Activated T-cell treated with anti-CD3 and anti-CD28 coated beads for 4 hours (primary cell): ENCODE results near the gene MON1B.
"Not testable (repeated sequence)": the region's sequence is repeated elsewhere in the genome, so short reads cannot be mapped to it uniquely, and the experiment has no call there.

Experiments used
- DNase-seq: peaks from one replicate; pipeline ENCODE4 v3.0.0-alpha.2; 2020

MON1B gene

GRCh38 chr16:77190478-77191258 lies at the start of gene MON1B:
MON1B (plus strand) TSS chr16:77191190; CDS start chr16:77191486, 296 bp downstream.
- peak; percentile 88 for DNase-seq

GRCh38 chr16:77143364-77143763 lies 47.6 kb upstream of the MON1B start:
- DNase-seq: no peak

DNA sequence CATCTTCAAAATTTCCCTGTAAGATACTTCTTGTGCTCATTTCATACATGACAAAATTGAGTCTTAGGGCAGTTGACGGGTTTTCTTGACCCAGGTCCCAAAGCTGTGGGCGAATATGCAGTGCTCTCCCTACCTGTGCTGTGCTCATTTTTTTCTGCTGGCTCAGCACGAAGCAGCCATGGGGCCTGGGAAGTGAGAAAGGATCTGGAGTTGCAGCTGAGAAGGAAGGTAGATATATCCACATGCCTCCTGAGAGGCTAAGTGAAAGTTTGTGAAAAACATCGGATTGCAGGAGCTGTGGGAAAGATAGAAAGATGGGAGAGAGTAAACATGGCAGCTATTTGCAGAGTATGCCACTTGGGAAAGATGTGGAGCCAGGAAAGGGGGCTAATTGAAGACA lies 42.9 kb upstream of the MON1B start:
- no peak for DNase-seq

DNA sequence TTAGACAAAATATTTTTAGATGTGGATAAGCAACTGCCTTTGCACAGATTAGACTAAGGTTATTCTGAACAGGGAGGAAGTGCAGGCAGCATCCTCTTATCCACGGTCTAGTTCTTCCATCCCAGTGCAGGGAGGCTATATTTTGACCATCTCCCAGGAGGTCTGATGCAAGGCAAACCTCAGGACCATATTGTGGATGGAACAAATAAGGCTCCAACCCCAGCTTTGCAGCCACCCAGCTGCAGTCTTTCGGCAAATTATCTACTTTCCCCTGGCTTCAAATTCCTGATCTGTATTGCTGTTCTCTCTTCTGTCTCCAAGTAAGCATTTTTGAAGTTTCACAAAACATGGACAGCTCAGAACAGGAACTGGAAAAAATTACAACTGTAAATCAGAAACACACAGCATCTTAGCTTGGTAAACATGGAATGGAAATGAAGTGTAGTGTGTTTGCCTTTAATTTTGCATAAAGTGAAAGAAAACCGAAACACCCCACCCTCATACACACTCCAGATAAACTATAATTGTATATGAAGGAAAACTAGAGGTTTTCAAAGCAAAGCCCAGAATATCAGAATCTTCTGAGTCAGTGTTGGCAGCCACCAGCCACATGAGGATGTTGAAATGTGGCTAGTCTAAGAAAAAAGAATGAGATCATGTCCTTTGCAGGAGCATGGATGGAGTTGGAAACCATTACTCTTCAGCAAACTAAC lies 33.5 kb upstream of the MON1B start:
- no peak for DNase-seq

DNA sequence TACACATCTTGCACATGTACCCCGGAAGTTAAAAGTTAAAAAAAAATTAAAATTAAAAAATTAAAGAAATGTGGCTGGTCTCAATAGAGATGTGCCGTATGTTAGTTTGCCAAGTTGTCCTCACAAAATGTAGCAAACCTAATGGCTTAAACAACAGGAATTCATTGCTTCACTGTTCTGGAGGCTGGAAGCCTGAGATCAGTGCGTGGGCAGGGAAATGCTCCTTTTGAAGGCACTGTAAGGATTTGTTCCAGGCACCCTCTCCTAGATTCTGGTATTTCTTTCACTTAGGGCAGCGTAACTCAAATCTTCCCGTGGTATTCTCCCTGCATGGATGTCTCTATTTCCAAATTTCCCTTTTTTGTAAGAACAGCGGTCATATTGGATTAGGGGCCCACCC lies 32.7 kb upstream of the MON1B start:
- DNase-seq: no peak

DNA sequence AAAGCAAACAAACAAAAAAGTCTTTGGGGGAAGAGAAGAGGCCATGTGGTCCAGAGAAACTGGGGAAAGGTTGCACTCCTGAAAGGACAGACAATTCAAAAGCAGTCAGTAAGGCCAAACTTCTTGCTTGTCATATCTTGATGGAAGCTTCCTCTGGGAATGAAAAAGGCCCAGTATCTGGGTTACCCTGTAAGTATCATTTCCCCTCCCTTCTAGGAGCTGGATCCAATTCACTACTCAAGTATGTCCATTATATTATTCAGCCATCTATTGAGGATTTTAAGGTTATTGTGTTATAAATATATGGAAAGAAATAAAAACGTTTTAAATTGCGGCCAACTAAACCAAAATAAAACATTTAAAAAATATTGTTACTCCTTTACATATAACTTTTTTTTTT lies 26.0 kb upstream of the MON1B start:
- no peak for DNase-seq

DNA sequence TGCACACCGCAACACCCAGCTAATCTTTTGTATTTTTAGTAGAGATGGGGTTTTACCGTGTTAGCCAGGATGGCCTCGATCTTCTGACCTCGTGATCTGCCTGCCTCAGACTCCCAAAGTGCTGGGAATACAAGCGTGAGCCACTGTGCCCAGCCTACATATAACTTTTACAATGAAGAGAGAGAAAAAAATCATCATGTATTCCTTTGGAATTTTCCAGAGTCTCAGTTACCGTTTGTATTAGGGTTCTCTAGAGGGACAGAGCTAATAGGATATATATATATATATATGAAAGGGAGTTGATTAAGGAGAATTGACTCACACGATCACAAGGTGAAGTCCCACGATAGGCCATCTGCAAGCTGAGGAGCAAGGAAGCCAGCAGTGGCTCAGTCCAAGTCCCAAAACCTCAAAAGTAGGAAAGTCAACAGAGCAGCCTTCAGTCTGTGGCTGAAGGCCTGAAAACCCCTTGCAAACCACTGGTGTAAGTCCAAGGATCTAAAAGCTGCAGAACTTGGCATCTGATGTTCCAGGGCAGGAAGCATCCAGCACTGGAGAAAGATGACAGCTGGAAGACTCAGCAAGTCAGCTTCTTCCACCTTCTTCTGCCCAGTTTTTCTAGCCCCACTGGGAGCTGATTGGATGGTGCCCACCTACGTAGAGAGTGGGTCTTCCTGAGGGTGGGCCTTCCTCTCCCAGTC lies 25.3 kb upstream of the MON1B start:
- DNase-seq: not testable (repeated sequence)

GRCh38 chr16:77166726-77167125 lies 24.3 kb upstream of the MON1B start:
- DNase-seq: no peak

DNA sequence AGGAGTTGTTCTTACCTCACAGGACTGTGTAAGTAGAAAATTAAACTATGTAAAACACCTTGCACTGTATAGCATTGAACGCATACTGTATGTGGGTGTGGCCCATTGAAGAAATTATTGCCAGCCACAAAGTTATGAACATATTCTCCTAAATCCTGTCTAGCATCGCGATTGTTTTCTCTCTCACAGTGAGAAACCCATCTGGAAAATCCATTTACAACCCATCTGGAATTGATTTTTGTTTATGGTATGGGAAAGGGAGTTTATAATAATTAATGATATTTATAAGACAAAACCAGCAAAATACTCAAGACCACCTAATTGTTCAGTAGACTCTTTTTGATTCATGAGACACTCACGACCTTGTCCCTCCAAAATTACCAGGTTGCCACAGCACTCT lies 22.1 kb upstream of the MON1B start:
- no peak for DNase-seq

DNA sequence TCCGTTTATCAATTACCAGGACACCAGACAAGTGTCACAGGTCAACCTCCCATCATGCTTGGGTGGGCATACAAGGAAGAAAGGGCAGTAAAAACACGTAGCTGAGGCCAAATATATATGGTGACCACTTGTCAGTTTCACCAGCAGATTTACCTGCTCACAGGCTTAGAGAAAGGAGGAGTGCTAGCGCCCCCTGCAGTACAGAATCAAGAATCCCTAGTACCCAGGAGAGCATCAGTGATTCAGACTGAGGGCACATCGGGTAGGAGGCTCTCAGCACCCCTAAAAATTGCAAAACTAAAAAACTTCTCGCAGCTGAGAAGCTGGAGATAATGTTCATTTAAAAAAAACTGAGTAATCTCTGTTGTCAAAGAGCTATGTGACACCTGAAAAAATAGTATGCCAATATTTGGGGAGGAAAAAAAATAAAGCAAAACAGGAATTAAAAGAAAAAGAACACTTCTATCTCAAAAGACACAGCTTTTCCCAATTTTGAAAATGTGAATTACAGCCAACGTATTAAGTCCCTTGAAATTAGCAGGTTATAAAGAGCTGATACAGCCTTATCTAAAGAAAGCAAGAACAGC lies 21.2 kb upstream of the MON1B start:
- DNase-seq: peak; percentile 19

- no peak for DNase-seq
Observed at GRCh38 chr16:77170805-77171204, 20.2 kb upstream of the MON1B start.

GRCh38 chr16:77171745-77172635 lies 19.0 kb upstream of the MON1B start:
- DNase-seq: no peak

- no peak for DNase-seq
Observed at GRCh38 chr16:77172951-77173350, 18.0 kb upstream of the MON1B start.

DNA sequence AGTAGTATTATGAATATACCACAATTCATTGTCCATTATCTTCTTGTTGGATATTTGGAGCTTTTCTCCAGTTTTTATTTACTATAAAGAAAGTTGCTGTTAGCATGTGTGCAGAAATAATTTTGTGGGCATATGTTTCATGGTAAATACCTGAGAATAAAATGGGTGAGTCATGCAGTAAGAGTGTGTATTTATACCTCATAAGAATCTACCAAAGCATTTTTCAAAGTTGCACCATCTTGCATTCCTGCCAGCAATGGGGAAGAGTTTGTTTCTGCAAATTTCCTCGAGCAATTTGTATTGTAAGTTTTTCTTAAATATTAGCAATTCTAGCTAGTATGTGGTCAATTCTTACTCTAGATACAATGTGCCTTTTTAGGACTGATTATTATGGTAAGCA lies 7.9 kb upstream of the MON1B start:
- no peak for DNase-seq

DNA sequence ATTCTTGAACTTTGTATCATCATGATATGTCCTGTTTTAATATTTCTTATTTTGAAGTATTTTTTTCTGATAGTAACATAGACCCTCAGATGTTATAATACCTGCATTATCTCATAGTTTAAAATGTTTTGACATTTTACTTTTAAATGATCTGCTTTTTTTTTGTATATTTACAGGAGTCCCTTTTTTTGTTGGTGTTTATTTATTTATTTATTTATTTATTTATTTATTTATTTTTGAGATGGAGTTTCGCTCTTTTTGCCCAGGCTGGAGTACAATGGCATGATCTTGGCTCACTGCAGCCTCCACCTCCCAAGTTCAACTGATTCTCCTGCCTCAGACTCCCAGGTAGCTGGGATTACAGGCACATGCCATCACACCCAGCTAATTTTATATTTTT lies 4.7 kb upstream of the MON1B start:
- not testable (repeated sequence) for DNase-seq

- DNase-seq: no peak
Observed at GRCh38 chr16:77190190-77190477, 856 bp upstream of the MON1B start.

GRCh38 chr16:77191259-77191969 lies 424 bp downstream of the MON1B start:
- peak; percentile 21 for DNase-seq

DNA sequence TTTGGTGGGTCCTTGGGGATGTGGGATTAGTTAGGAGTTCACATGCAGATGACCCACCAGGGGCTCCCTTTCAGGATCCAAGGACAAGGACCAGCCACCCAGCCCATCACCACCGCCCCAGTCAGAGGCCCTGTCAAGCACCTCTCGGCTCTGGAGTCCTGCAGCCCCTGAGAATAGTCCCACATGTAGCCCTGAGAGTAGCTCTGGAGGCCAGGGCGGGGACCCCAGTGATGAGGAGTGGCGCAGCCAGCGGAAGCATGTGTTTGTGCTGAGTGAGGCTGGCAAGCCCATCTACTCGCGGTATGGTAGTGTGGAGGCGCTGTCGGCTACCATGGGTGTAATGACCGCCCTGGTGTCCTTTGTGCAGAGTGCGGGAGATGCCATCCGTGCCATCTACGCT lies 2.4 kb downstream of the MON1B start:
- no peak for DNase-seq

GRCh38 chr16:77194295-77195231 lies 3.6 kb downstream of the MON1B start:
- no peak for DNase-seq

DNA sequence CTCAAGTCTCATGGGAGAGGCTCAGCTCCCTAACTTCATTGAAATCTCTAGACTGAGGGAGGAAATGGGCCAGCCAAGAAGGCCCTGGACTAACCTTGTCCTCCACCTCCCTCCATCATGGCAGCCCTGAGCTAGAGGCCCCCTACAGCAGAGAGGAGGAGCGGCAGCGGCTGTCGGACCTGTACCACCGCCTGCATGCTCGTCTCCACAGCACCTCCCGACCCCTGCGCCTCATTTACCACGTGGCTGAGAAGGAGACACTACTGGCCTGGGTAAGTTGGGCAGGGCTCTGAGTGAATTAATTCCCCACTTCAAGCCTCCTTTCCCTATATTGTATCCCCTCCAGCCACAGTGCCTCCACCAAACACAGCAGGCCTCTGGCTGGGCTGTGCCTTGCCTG lies 4.4 kb downstream of the MON1B start:
- no peak for DNase-seq

GRCh38 chr16:77197747-77198146 lies 6.8 kb downstream of the MON1B start:
- DNase-seq: no peak
